Vagina (tissue), 2 donors: ENCODE results near the gene LINGO1.

Source experiments
- CTCF ChIP-seq, 3 experiments: fragments of 450-650 bp in 2 of 3; fragments of 200-600 bp in 1 of 3; sonication (generic) in 1 of 3; IDR thresholded peaks; one replicate each; pipeline ENCODE4 v1.5.1; 2017 to 2019; ENCODE audit warnings: antibody characterized with exemption in 3 of 3, mild to moderate bottlenecking in 2 of 3, moderate library complexity in 2 of 3
- POLR2AphosphoS5 ChIP-seq, 2 donors: sonication (generic); formaldehyde crosslinking; IDR thresholded peaks; one replicate each; pipeline ENCODE4 v1.9.0; 2017; ENCODE audit warnings: antibody characterized with exemption in 2 of 2, mild to moderate bottlenecking in 2 of 2, low read depth in 1 of 2; ENCODE audit not compliant: insufficient read depth in 1 of 2

DNA sequence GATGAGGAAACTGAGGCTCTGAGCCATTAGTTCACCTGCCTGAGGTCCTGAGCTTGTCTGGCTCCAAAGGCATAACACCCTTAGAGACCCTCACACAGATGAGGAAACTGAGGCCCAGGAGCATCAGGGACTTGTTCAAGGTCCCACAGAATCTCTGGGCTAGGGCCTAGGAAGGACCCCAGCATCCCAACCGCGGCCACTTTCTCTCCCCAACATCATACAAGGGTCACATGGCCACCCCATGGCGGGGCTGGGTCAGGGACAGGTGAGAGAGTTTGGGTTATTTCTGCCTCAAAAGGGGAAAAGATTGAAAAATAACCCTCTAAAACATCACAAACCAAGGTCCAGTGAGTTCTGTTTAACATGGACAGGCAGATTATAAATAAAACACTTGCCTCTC is 6.7 kb downstream of the LINGO1 start:
- TF ChIP-seq POLR2AphosphoS5 (IDR thresholded peaks at IDR 0.05; ENCODE audit: insufficient read depth in 1 of 2, low read depth in 1 of 2): no peak
- no peak for TF ChIP-seq CTCF (IDR thresholded peaks at IDR 0.05)
